Measurements from ENCODE around the gene TRANK1.
A peak's percentile ranks its signal among the peaks of the same experiment; 100 is the strongest.

- TF ChIP-seq CTCF (IDR thresholded peaks at IDR 0.05) (peak in 3 of 12 donors; percentile 11 to 45 (median 28)), POLR2A (IDR thresholded peaks at IDR 0.05) (no peak)
Observed at GRCh38 chr3:36960502-36960901, 15.6 kb upstream of the TRANK1 start.

Measured in heart left ventricle (tissue), 13 donors.